Astrocyte (in vitro differentiated cells and primary cell): ENCODE data around the gene FGGY.

Experiments
- CTCF ChIP-seq: IDR thresholded peaks from 2 replicates; pipeline ENCODE4 v1.5.1; 2011; ENCODE audit warnings: low read depth, mild to moderate bottlenecking, inconsistent platforms, low read length, moderate library complexity; ENCODE audit not compliant: insufficient read depth
- EZH2 ChIP-seq: IDR thresholded peaks from 2 replicates; pipeline ENCODE4 v1.6.1; 2012; ENCODE audit warnings: mild to moderate bottlenecking, low read length, inconsistent platforms; ENCODE audit not compliant: insufficient read depth

DNA sequence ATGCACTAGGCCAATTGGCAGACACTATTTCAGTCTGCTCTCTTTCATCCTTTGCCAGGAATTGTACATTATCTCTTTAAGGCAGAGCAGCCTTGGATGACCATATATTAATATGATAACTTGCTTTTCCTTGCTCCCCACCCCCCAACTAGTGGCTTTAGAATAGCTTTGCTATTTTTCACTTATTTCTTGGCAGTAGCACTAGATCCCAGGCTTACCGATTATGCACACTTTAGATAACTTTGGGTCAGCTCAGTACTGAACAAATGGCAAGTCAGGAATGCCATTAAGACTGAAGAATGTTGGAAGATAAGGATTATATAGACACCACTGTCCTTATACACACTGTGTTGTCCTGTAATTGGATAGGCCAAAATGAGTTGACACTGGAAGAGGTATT lies 146.4 kb downstream of the FGGY start:
- TF ChIP-seq CTCF (no peak), EZH2 (no peak)
